Thyroid gland (tissue), 4 donors: ENCODE data around the gene OTOG.

Experiments
- CTCF ChIP-seq, 6 experiments: fragments of 200-600 bp in 3 of 6; fragments of 450-650 bp in 3 of 6; sonication (generic) in 3 of 6; IDR thresholded peaks; one replicate each; pipeline ENCODE4 v1.5.1; 2016 to 2019; ENCODE audit warnings: antibody characterized with exemption in 6 of 6, mild to moderate bottlenecking in 2 of 6, inconsistent platforms in 1 of 6, moderate library complexity in 1 of 6
- POLR2A ChIP-seq, 2 donors: fragments of 450-650 bp; IDR thresholded peaks; one replicate each; pipeline ENCODE4 v1.6.1; 2017; ENCODE audit warnings: antibody characterized with exemption in 2 of 2, mild to moderate bottlenecking in 2 of 2, moderate library complexity in 1 of 2

- no peak for TF ChIP-seq POLR2A (IDR thresholded peaks at IDR 0.05)
- no peak for TF ChIP-seq CTCF (IDR thresholded peaks at IDR 0.05)
These were observed 19.4 kb upstream of the OTOG start for GRCh38 chr11:17527628-17527995.
